ENCODE results near the gene HOXC12.

Gene HOXC12

DNA sequence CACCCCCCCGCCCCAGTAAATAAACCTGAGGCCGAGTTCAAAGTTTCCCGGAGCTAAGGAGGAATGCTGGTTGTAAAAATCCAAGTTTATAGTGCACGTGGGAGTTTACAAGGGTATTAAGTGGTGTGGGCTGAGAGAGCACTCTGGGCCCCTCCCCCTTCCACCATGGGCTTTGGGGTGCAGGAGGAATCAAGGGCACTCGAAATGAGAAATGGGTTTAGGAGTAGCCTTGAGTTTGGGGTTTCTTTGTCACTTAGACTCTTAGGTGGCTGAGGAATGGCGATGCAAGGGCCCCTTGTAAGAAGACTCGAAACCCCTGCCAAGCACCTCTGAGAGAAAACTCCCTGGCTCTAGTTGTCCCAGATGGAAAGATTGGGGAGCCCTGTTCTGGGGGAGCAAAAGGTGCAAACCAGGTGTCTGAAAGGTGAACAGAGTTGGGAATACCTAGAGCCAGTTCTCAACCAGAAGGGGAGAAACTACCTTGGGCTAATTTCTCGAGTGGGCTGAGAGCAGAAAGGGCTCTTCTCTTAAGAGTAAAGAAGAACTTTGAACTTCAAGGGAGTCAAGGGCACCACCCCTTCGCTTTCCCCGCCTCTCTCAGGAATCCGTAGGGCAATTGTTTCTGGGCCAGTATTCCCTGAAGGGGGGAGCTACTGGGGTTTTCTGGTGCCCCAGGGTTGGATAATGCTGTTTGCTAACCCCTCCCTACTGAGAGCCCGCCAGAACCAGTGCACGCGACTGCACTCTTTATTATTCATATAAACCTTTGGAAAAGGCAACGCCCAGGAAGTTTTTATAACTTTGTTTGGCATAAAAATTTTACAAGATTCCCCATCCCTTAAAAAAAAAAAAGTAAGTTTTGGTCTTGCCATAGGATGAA, 24.0 kb downstream of the HOXC12 start:
- Histone ChIP-seq H3K9ac (ENCODE audit: low read length) (no peak overlapping the region), H3K79me2 (ENCODE audit: low read length) (no peaks in the 10 kb centered on the region), H2AFZ (ENCODE audit: low read length) (no peak overlapping the region), H3K9me2 (replicated peaks; ENCODE audit: insufficient read depth, low read length) (no peaks in the 10 kb centered on the region), H3F3A (ENCODE audit: insufficient read depth, low read length) (peaks cover 4% of the 10 kb centered on the region; the same call in 1 of the 2 replicates), H3K27ac (ENCODE audit: low read length) (no peak overlapping the region), H3K4me3 (ENCODE audit: low read length) (no peak overlapping the region), H4K20me1 (ENCODE audit: insufficient read depth, low read length) (no peaks in the 10 kb centered on the region; the same call in none of the 2 replicates), H3K9me3 (replicated peaks; ENCODE audit: insufficient read depth, low read length) (no peaks in the 10 kb centered on the region), H3K4me2 (ENCODE audit: low read depth, low read length) (no peak overlapping the region), H3K4me1 (ENCODE audit: low read length) (peaks cover 5% of the 10 kb centered on the region; the same call in 1 of the 2 replicates), H3K36me3 (replicated peaks; ENCODE audit: insufficient read depth, low read length) (no peaks in the 10 kb centered on the region), H3K27me3 (replicated peaks; ENCODE audit: insufficient read depth, low read length) (peaks cover 96% of the 10 kb centered on the region)
- TF ChIP-seq EZH2 (optimal IDR thresholded peaks at IDR 0.05; ENCODE audit: low read depth, low read length) (no peak), EZH2phosphoT487 (IDR thresholded peaks at IDR 0.05; ENCODE audit: low read length) (no peak)
- TF ChIP-seq, protein P1, sequence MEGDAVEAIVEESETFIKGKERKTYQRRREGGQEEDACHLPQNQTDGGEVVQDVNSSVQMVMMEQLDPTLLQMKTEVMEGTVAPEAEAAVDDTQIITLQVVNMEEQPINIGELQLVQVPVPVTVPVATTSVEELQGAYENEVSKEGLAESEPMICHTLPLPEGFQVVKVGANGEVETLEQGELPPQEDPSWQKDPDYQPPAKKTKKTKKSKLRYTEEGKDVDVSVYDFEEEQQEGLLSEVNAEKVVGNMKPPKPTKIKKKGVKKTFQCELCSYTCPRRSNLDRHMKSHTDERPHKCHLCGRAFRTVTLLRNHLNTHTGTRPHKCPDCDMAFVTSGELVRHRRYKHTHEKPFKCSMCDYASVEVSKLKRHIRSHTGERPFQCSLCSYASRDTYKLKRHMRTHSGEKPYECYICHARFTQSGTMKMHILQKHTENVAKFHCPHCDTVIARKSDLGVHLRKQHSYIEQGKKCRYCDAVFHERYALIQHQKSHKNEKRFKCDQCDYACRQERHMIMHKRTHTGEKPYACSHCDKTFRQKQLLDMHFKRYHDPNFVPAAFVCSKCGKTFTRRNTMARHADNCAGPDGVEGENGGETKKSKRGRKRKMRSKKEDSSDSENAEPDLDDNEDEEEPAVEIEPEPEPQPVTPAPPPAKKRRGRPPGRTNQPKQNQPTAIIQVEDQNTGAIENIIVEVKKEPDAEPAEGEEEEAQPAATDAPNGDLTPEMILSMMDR (IDR thresholded peaks at IDR 0.05; ENCODE audit: low read length) = no peak
- DNase-seq = no peak

DNA sequence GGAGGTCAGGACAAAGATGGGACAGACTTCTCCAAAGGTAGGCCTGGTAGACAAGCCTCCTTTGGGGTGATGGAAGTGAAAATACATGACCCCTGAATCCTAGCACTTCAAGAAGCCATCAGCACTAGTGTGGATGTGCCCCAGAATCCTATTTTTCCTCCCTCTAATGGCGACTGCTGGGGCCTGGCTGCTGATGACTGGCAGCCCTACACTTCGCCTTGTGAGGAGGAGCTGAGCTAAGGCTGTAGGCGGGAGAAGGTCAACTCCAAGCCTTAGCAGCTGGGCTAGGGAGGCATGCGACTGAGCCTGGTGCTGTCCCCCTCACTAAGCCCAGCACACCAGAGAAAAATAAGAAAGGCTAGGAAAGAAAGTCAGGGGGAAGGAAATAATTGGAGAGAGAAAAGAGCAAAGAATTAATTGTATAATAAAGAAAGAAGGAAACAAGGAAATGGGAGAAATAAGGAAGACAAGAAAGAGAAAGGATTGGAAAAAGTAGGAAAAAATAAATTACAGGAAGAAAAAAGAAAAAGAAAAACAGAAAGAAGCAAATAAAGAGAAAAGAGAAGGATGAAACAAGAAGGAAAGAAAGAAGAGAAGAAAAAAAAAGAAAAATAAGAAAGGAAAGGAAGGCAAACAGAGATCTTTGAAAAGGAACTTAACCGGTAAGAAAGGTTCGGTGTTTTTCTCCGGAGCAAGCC, 25.6 kb downstream of the HOXC12 start:
- Histone ChIP-seq H3K27me3 (replicated peaks; ENCODE audit: insufficient read depth, low read length) (peaks cover 95% of the 10 kb centered on the region), H3K9ac (ENCODE audit: low read length) (no peak overlapping the region), H3K27ac (ENCODE audit: low read length) (no peak overlapping the region), H3F3A (ENCODE audit: insufficient read depth, low read length) (peaks cover 3% of the 10 kb centered on the region; the same call in 1 of the 2 replicates), H3K4me3 (ENCODE audit: low read length) (no peak overlapping the region), H3K36me3 (replicated peaks; ENCODE audit: insufficient read depth, low read length) (no peaks in the 10 kb centered on the region), H3K9me2 (replicated peaks; ENCODE audit: insufficient read depth, low read length) (no peaks in the 10 kb centered on the region), H4K20me1 (ENCODE audit: insufficient read depth, low read length) (no peaks in the 10 kb centered on the region; the same call in 1 of the 2 replicates), H3K9me3 (replicated peaks; ENCODE audit: insufficient read depth, low read length) (no peaks in the 10 kb centered on the region), H2AFZ (ENCODE audit: low read length) (no peak overlapping the region), H3K4me1 (ENCODE audit: low read length) (peaks cover 5% of the 10 kb centered on the region; the same call in 1 of the 2 replicates), H3K79me2 (ENCODE audit: low read length) (no peaks in the 10 kb centered on the region), H3K4me2 (ENCODE audit: low read depth, low read length) (no peak overlapping the region)
- TF ChIP-seq, protein P1 (IDR thresholded peaks at IDR 0.05; ENCODE audit: low read length) = no peak
- TF ChIP-seq EZH2 (optimal IDR thresholded peaks at IDR 0.05; ENCODE audit: low read depth, low read length) (no peak), EZH2phosphoT487 (IDR thresholded peaks at IDR 0.05; ENCODE audit: low read length) (no peak)
- no peak for DNase-seq

DNA sequence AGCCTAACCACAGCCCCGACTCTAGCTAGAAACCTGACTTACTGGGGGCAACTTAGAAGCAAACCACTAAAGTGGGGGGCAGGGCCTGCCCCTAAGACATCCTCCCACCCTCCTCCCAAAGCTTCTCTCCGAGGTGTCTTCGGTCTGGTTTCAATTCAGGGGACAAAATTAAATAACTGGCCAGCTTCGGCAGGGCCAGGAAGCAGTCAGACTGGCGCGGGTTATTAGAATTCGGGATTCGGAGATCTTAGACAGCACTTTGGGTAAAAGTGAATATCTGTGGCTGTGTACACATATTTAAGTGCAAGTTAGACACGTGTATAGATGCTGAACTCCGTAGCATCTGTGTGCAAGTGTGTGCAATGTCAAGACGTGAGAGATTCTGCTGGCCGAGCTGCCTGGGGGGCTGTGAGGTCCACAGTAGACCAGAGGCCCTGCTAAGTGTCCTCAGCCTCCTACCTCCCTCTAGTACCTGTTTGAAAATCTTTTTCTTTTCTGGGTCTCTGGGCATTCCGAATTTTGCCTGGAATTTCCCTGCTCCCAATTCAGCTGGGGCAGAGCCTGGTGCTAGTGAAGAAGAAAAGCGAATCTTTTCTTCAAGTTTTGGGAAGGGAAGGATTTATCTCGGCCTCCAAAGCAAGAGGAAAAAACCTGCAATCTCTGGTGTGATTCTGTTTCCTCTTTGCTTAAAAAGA, 26.2 kb downstream of the HOXC12 start:
- DNase-seq = no peak
- Histone ChIP-seq H3K79me2 (ENCODE audit: low read length) (no peaks in the 10 kb centered on the region), H3K36me3 (replicated peaks; ENCODE audit: insufficient read depth, low read length) (no peaks in the 10 kb centered on the region), H3K4me2 (ENCODE audit: low read depth, low read length) (no peak overlapping the region), H3K9me2 (replicated peaks; ENCODE audit: insufficient read depth, low read length) (no peaks in the 10 kb centered on the region), H3K4me3 (ENCODE audit: low read length) (no peak overlapping the region), H3K9ac (ENCODE audit: low read length) (no peak overlapping the region), H3K9me3 (replicated peaks; ENCODE audit: insufficient read depth, low read length) (no peaks in the 10 kb centered on the region), H3K27me3 (replicated peaks; ENCODE audit: insufficient read depth, low read length) (peaks cover 96% of the 10 kb centered on the region), H3K4me1 (ENCODE audit: low read length) (peaks cover 5% of the 10 kb centered on the region; the same call in 1 of the 2 replicates), H4K20me1 (ENCODE audit: insufficient read depth, low read length) (no peaks in the 10 kb centered on the region; the same call in 1 of the 2 replicates), H2AFZ (ENCODE audit: low read length) (no peak overlapping the region), H3K27ac (ENCODE audit: low read length) (no peak overlapping the region), H3F3A (ENCODE audit: insufficient read depth, low read length) (no peaks in the 10 kb centered on the region)
- TF ChIP-seq EZH2 (optimal IDR thresholded peaks at IDR 0.05; ENCODE audit: low read depth, low read length) (no peak), EZH2phosphoT487 (IDR thresholded peaks at IDR 0.05; ENCODE audit: low read length) (no peak)
- TF ChIP-seq, protein P1 (IDR thresholded peaks at IDR 0.05; ENCODE audit: low read length) = no peak

All from MM.1S (cell line).